ENCODE measurements around the gene DNAH9.

DNA sequence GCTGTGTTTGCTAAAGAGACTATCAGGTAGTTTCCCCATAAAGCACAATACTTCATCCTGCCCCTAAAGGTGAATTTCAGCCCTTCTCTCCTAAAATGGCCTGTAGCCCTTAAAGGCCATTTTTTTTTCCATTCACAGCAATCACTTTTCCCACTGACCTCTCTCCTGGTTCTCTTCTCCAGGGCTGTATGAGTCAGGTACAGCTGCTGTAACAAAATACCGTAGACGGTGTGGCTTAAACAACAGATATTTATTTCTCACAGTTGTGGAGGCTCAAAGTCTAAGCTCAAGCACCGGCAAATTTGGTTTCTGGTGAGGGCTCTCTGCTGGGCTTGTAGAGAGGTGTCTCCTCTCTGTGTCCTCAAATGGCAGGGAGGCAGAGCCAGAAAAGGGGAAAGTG lies 354.3 kb downstream of the DNAH9 start:
- no peak for TF ChIP-seq EP300 (IDR thresholded peaks at IDR 0.05; ENCODE audit: low read depth)
- TF ChIP-seq POLR2A (IDR thresholded peaks at IDR 0.05): no peak
